Gastrocnemius medialis (tissue), 4 donors: ENCODE data around the gene ITGB7. TPM values are rescaled to one million over a fixed set of nuclear protein-coding genes. Genes with fewer than 3 reads are reported as not detected.

Experiments used
- ATAC-seq, 2 donors: fragments of 150-250 bp; one replicate each; pipeline ENCODE4 v1.9.1; 2016
- DNase-seq, 2 donors: peaks; one replicate each; pipeline ENCODE4 v3.0.0-alpha.2; 2019
- H3K27ac ChIP-seq, 4 donors: fragments of 200-600 bp; sonication (generic); 1 replicate in 1 of 4; 2 replicates in 3 of 4; pipeline ENCODE4 v1.5.1; 2016 to 2018; ENCODE audit warnings: mild to moderate bottlenecking in 2 of 4, moderate library complexity in 1 of 4
- H3K27me3 ChIP-seq, 3 donors: fragments of 200-600 bp; sonication (generic) in 2 of 3; 1 replicate in 1 of 3; 2 replicates in 2 of 3; pipeline versions ENCODE4 v1.5.1 to v1.6.0; 2016 to 2019; ENCODE audit warnings: mild to moderate bottlenecking in 1 of 3, moderate library complexity in 1 of 3
- H3K36me3 ChIP-seq, 2 donors: fragments of 200-600 bp; sonication (generic) in 1 of 2; one replicate each; pipeline ENCODE4 v1.5.1; 2017 to 2018
- H3K4me1 ChIP-seq, 2 donors: fragments of 200-600 bp; sonication (generic) in 1 of 2; one replicate each; pipeline ENCODE4 v1.5.1; 2016 to 2017; ENCODE audit warnings: mild to moderate bottlenecking in 2 of 2
- H3K4me3 ChIP-seq, 4 donors: fragments of 200-600 bp; sonication (generic) in 3 of 4; 1 replicate in 1 of 4; 2 replicates in 3 of 4; pipeline ENCODE4 v1.5.1; 2016 to 2019; ENCODE audit warnings: mild to moderate bottlenecking in 2 of 4
- H3K9me3 ChIP-seq, 3 donors: fragments of 200-600 bp; sonication (generic) in 2 of 3; 1 replicate in 1 of 3; 2 replicates in 2 of 3; pipeline ENCODE4 v1.5.1; 2016 to 2019
- CTCF ChIP-seq, 5 experiments: fragments of 450-650 bp in 3 of 5; fragments of 200-600 bp in 2 of 5; sonication (generic) in 2 of 5; IDR thresholded peaks in 4 of 5; conservative IDR thresholded peaks in 1 of 5; 1 replicate in 4 of 5; 2 replicates in 1 of 5; pipeline ENCODE4 v1.5.1; 2016 to 2019; ENCODE audit warnings: antibody characterized with exemption in 5 of 5, mild to moderate bottlenecking in 3 of 5, moderate library complexity in 3 of 5
- POLR2A ChIP-seq, 2 donors: fragments of 450-650 bp; IDR thresholded peaks; one replicate each; pipeline ENCODE4 v1.6.1; 2017; ENCODE audit warnings: antibody characterized with exemption in 2 of 2, mild to moderate bottlenecking in 2 of 2, moderate library complexity in 2 of 2
- in situ Hi-C, 4 donors: fragments of 200-750 bp; cut with MboI; loops; one replicate each; pipeline versions ENCODE4 v1.15.0 to v1.8.0; 2017; ENCODE audit warnings: low sequenced_read_pairs in 4 of 4
- intact Hi-C: fragments of 100-400 bp; cut with DNase I; formaldehyde crosslinking; loops from one replicate; pipeline ENCODE4 v1.15.1; 2023; ENCODE audit warnings: low total_unique reads
- total RNA-seq, 4 donors: library from RNA; depleted of rRNA; stranded (reverse); fragments of >200 nt; gene quantifications; one replicate each; pipeline versions ENCODE4 v1.1.0 to v1.2.3, GENCODE V29; 2016

The ITGB7 gene
- total RNA-seq, 4 donors from 2014 or later = 0.73 to 0.81 TPM; not detected in 2

- peaks cover 9 to 19% of the 10 kb centered on the region in 2 donors for H3K4me1 ChIP-seq
- H3K4me3 ChIP-seq = no peak overlapping the region
- H3K27me3 ChIP-seq = peaks cover 5 to 15% (median 8%) of the 10 kb centered on the region in 3 donors
- H3K27ac ChIP-seq = no peak overlapping the region
- DNase-seq (no peak), ATAC-seq (no peak)
- TF ChIP-seq POLR2A (IDR thresholded peaks at IDR 0.05) (no peak), CTCF (IDR thresholded peaks at IDR 0.05 in 4 of 5, conservative IDR thresholded peaks at IDR 0.05 in 1 of 5) (no peak)
- no peaks in the 10 kb centered on the region for H3K36me3 ChIP-seq
- no peaks in the 10 kb centered on the region for H3K9me3 ChIP-seq
- in situ Hi-C loops = no loop called here
- intact Hi-C loops = no loop called here
Measured at GRCh38 chr12:53227836-53228235, 20.8 kb upstream of the ITGB7 start.

GRCh38 chr12:53227341-53227740 lies 20.3 kb upstream of the ITGB7 start:
- no peaks in the 10 kb centered on the region for H3K9me3 ChIP-seq
- no peak for ATAC-seq
- no peak for TF ChIP-seq CTCF (IDR thresholded peaks at IDR 0.05 in 4 of 5, conservative IDR thresholded peaks at IDR 0.05 in 1 of 5)
- peaks cover 0 to 10% (median 3%) of the 10 kb centered on the region in 3 donors for H3K27me3 ChIP-seq
- DNase-seq = no peak
- H3K27ac ChIP-seq = no peak overlapping the region
- intact Hi-C loops (no loop called here), in situ Hi-C loops (no loop called here)
- no peaks in the 10 kb centered on the region for H3K36me3 ChIP-seq
- peaks cover 12 to 18% of the 10 kb centered on the region in 2 donors for H3K4me1 ChIP-seq
- H3K4me3 ChIP-seq = no peak overlapping the region

- H3K27me3 ChIP-seq = peaks cover 0 to 5% (median 0%) of the 10 kb centered on the region in 3 donors
- in situ Hi-C loops = no loop called here
- H3K9me3 ChIP-seq = no peaks in the 10 kb centered on the region
- H3K4me3 ChIP-seq = no peak overlapping the region
- TF ChIP-seq CTCF (IDR thresholded peaks at IDR 0.05 in 4 of 5, conservative IDR thresholded peaks at IDR 0.05 in 1 of 5) (no peak), POLR2A (IDR thresholded peaks at IDR 0.05) (no peak)
- no peaks in the 10 kb centered on the region for H3K36me3 ChIP-seq
- H3K27ac ChIP-seq = no peak overlapping the region
- H3K4me1 ChIP-seq = peaks cover 16 to 19% of the 10 kb centered on the region in 2 donors
- intact Hi-C loops = no loop called here
- ATAC-seq = no peak
- DNase-seq = no peak
Measured at GRCh38 chr12:53226815-53227214, 19.8 kb upstream of the ITGB7 start.

GRCh38 chr12:53225635-53226424 lies 18.8 kb upstream of the ITGB7 start:
- Histone ChIP-seq H3K36me3 (no peaks in the 10 kb centered on the region), H3K27me3 (no peaks in the 10 kb centered on the region), H3K4me1 (peaks cover 11 to 20% of the 10 kb centered on the region in 2 donors), H3K9me3 (no peaks in the 10 kb centered on the region), H3K27ac (no peak overlapping the region), H3K4me3 (no peak overlapping the region)
- intact Hi-C loops (no loop called here), in situ Hi-C loops (no loop called here)
- no peak for TF ChIP-seq CTCF (IDR thresholded peaks at IDR 0.05 in 4 of 5, conservative IDR thresholded peaks at IDR 0.05 in 1 of 5)
- TF ChIP-seq POLR2A (IDR thresholded peaks at IDR 0.05) = no peak
- DNase-seq = no peak
- ATAC-seq = no peak
